Measurements from ENCODE around the gene TMEM218. TPM values are rescaled to one million over a fixed set of nuclear protein-coding genes. Genes with fewer than 3 reads are reported as not detected.

The TMEM218 gene
- total RNA-seq, 2 donors from 2014 or later, result 17.9 to 18.2 TPM

GRCh38 chr11:125157118-125157733 is 45.8 kb upstream of the TMEM218 start:
- no peaks in the 10 kb centered on the region for H3K9me3 ChIP-seq (ENCODE audit: control insufficient read depth, low read length)
- H3K27ac ChIP-seq (ENCODE audit: low read depth, low read length), result no peak overlapping the region
- no peak overlapping the region for H3K4me3 ChIP-seq (ENCODE audit: low read length)
- no peaks in the 10 kb centered on the region for H3K27me3 ChIP-seq (ENCODE audit: control insufficient read depth, insufficient read depth, low read length, poor library complexity, severe bottlenecking)
- H3K36me3 ChIP-seq (ENCODE audit: control insufficient read depth, insufficient read depth, low read length), result no peaks in the 10 kb centered on the region
- TF ChIP-seq CTCF (conservative IDR thresholded peaks at IDR 0.05), result no peak
- H3K27ac Mint-ChIP-seq, result no peak overlapping the region
- H3K9me3 Mint-ChIP-seq, result no peaks in the 10 kb centered on the region
- no peaks in the 10 kb centered on the region for H3K4me1 ChIP-seq (ENCODE audit: control insufficient read depth, insufficient read depth, low read length)
- H3K4me3 Mint-ChIP-seq, result no peak overlapping the region
- H3K27me3 Mint-ChIP-seq (ENCODE audit: insufficient read depth), result peaks cover 17% of the 10 kb centered on the region
- peaks cover 3% of the 10 kb centered on the region for H3K4me1 Mint-ChIP-seq
- no peak for DNase-seq
- H3K36me3 Mint-ChIP-seq (ENCODE audit: low read depth), result no peaks in the 10 kb centered on the region
- 83 to 96% methylated on average over 4 to 6 of the region's 6 CpGs for WGBS, 2 experiments (ENCODE audit: insufficient coverage in 1 of 2, insufficient read length in 1 of 2)
- H3K9ac ChIP-seq (ENCODE audit: extremely low read depth, low read length, poor library complexity, severe bottlenecking), result no peak overlapping the region

- H3K36me3 ChIP-seq (ENCODE audit: control insufficient read depth, insufficient read depth, low read length), result no peaks in the 10 kb centered on the region
- H3K9me3 Mint-ChIP-seq, result no peaks in the 10 kb centered on the region
- WGBS, 2 experiments (ENCODE audit: insufficient coverage in 1 of 2, insufficient read length in 1 of 2), result 87 to 88% methylated on average over 2 to 8 of the region's 8 CpGs
- peak overlapping the region; percentile 51 for H3K27ac ChIP-seq (ENCODE audit: low read depth, low read length)
- H3K27me3 ChIP-seq (ENCODE audit: control insufficient read depth, insufficient read depth, low read length, poor library complexity, severe bottlenecking), result no peaks in the 10 kb centered on the region
- H3K27me3 Mint-ChIP-seq (ENCODE audit: insufficient read depth), result peaks cover 15% of the 10 kb centered on the region
- no peaks in the 10 kb centered on the region for H3K4me1 ChIP-seq (ENCODE audit: control insufficient read depth, insufficient read depth, low read length)
- H3K27ac Mint-ChIP-seq, result no peak overlapping the region
- no peak overlapping the region for H3K4me3 ChIP-seq (ENCODE audit: low read length)
- H3K4me1 Mint-ChIP-seq, result peaks cover 1% of the 10 kb centered on the region
- no peak overlapping the region for H3K4me3 Mint-ChIP-seq
- no peak overlapping the region for H3K9ac ChIP-seq (ENCODE audit: extremely low read depth, low read length, poor library complexity, severe bottlenecking)
- H3K9me3 ChIP-seq (ENCODE audit: control insufficient read depth, low read length), result no peaks in the 10 kb centered on the region
- H3K36me3 Mint-ChIP-seq (ENCODE audit: low read depth), result no peaks in the 10 kb centered on the region
- no peak for TF ChIP-seq CTCF (conservative IDR thresholded peaks at IDR 0.05)
- no peak for DNase-seq
These were observed 45.1 kb upstream of the TMEM218 start for GRCh38 chr11:125156346-125157117.

GRCh38 chr11:125155767-125156166 is 44.3 kb upstream of the TMEM218 start:
- Mint-ChIP-seq H3K9me3 (no peaks in the 10 kb centered on the region), H3K4me1 (peaks cover 1% of the 10 kb centered on the region), H3K36me3 (ENCODE audit: low read depth) (no peaks in the 10 kb centered on the region), H3K4me3 (no peak overlapping the region), H3K27me3 (ENCODE audit: insufficient read depth) (peaks cover 14% of the 10 kb centered on the region), H3K27ac (no peak overlapping the region)
- Histone ChIP-seq H3K9me3 (ENCODE audit: control insufficient read depth, low read length) (no peaks in the 10 kb centered on the region), H3K4me3 (ENCODE audit: low read length) (no peak overlapping the region), H3K27me3 (ENCODE audit: control insufficient read depth, insufficient read depth, low read length, poor library complexity, severe bottlenecking) (no peaks in the 10 kb centered on the region), H3K4me1 (ENCODE audit: control insufficient read depth, insufficient read depth, low read length) (no peaks in the 10 kb centered on the region), H3K9ac (ENCODE audit: extremely low read depth, low read length, poor library complexity, severe bottlenecking) (no peak overlapping the region), H3K27ac (ENCODE audit: low read depth, low read length) (no peak overlapping the region), H3K36me3 (ENCODE audit: control insufficient read depth, insufficient read depth, low read length) (no peaks in the 10 kb centered on the region)
- no peak for DNase-seq
- TF ChIP-seq CTCF (conservative IDR thresholded peaks at IDR 0.05), result no peak
- WGBS, 2 experiments (ENCODE audit: insufficient coverage in 1 of 2, insufficient read length in 1 of 2), result 96 to 98% methylated on average over 4 of the region's 4 CpGs

Measured in endodermal cell (in vitro differentiated cells).